Neural cell (in vitro differentiated cells): Measurements from ENCODE around the gene OR1K1.

Source experiments
- EP300 ChIP-seq: fragments of 450-650 bp; conservative IDR thresholded peaks from 2 replicates; pipeline ENCODE4 v1.6.1; 2014; ENCODE audit warnings: antibody characterized with exemption, mild to moderate bottlenecking, moderate library complexity; ENCODE audit not compliant: poor library complexity, severe bottlenecking
- EZH2 ChIP-seq: fragments of 200-600, 300-800 bp; shearing (Covaris generic), sonication (generic); IDR thresholded peaks from 2 replicates; pipeline ENCODE4 v1.6.1; 2014; ENCODE audit warnings: antibody characterized with exemption, low read length, borderline replicate concordance, mild to moderate bottlenecking; ENCODE audit not compliant: insufficient read depth, poor library complexity, severe bottlenecking
- POLR2AphosphoS5 ChIP-seq: IDR thresholded peaks from 2 replicates; pipeline ENCODE4 v1.6.1; 2012
- RAD21 ChIP-seq: fragments of 450-650 bp; conservative IDR thresholded peaks from 2 replicates; pipeline ENCODE4 v1.6.1; 2014; ENCODE audit warnings: antibody characterized with exemption, mild to moderate bottlenecking, moderate library complexity
- REST ChIP-seq: IDR thresholded peaks from 2 replicates; pipeline ENCODE4 v1.6.1; 2012; ENCODE audit warnings: borderline replicate concordance
- TAF1 ChIP-seq: IDR thresholded peaks from 2 replicates; pipeline ENCODE4 v1.6.1; 2012; ENCODE audit warnings: low read depth
- TF ChIP-seq, protein P1 (sequence below): fragments of 450-650 bp; IDR thresholded peaks from 2 replicates; pipeline ENCODE4 v1.5.1; 2014; ENCODE audit warnings: antibody characterized with exemption, mild to moderate bottlenecking, moderate library complexity; ENCODE audit not compliant: poor library complexity, severe bottlenecking

DNA sequence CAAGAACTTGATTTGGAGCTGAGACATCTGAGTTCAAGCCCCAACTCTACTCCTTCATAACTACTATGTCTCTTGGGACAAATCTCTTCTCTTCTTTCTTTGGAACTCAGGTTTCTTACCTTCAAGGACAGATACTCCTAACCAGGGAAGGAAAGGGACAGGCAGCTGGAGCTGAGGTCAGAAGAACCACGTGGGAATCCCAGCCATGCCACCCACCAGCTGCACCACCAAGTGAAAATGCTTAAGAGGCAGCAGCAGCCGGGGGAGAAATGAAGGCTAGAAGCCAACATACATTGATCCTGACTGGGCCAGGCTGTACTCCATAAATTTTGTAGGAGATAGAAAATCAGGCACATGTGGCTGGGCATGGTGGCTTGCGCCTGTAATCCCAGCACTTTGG lies 20.7 kb upstream of the OR1K1 start:
- TF ChIP-seq EZH2 (no peak), EP300 (no peak), RAD21 (no peak), REST (no peak), POLR2AphosphoS5 (no peak), TAF1 (no peak)
- TF ChIP-seq, protein P1, sequence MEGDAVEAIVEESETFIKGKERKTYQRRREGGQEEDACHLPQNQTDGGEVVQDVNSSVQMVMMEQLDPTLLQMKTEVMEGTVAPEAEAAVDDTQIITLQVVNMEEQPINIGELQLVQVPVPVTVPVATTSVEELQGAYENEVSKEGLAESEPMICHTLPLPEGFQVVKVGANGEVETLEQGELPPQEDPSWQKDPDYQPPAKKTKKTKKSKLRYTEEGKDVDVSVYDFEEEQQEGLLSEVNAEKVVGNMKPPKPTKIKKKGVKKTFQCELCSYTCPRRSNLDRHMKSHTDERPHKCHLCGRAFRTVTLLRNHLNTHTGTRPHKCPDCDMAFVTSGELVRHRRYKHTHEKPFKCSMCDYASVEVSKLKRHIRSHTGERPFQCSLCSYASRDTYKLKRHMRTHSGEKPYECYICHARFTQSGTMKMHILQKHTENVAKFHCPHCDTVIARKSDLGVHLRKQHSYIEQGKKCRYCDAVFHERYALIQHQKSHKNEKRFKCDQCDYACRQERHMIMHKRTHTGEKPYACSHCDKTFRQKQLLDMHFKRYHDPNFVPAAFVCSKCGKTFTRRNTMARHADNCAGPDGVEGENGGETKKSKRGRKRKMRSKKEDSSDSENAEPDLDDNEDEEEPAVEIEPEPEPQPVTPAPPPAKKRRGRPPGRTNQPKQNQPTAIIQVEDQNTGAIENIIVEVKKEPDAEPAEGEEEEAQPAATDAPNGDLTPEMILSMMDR: no peak
